KMS-11 (cell line): ENCODE results near the gene AP2B1.

Experiments used
- H2AFZ ChIP-seq: fragments of 200-600 bp; sonication (generic); 2 replicates; pipeline ENCODE4 v1.6.1; 2016; ENCODE audit warnings: antibody characterized with exemption, mixed run types, low read depth
- H3K27ac ChIP-seq: fragments of 200-600 bp; sonication (generic); 2 replicates; pipeline ENCODE4 v1.6.1; 2016; ENCODE audit warnings: mild to moderate bottlenecking, mixed run types
- H3K27me3 ChIP-seq: fragments of 200-600 bp; sonication (generic); 2 replicates; pipeline ENCODE4 v1.6.1; 2017; ENCODE audit warnings: mild to moderate bottlenecking, low read depth, mixed run types, moderate library complexity; ENCODE audit not compliant: insufficient read depth
- H3K36me3 ChIP-seq: fragments of 200-600 bp; sonication (generic); 2 replicates; pipeline ENCODE4 v1.6.1; 2017; ENCODE audit warnings: mild to moderate bottlenecking, mixed run types; ENCODE audit not compliant: insufficient read depth
- H3K4me1 ChIP-seq: fragments of 200-600 bp; sonication (generic); 2 replicates; pipeline ENCODE4 v1.6.1; 2016; ENCODE audit warnings: mild to moderate bottlenecking, low read depth, mixed run types; ENCODE audit not compliant: poor library complexity, severe bottlenecking
- H3K4me2 ChIP-seq: fragments of 200-600 bp; sonication (generic); 2 replicates; pipeline ENCODE4 v1.7.0; 2016; ENCODE audit warnings: mild to moderate bottlenecking, mixed run types
- H3K4me3 ChIP-seq: fragments of 200-600 bp; sonication (generic); IDR thresholded peaks from 2 replicates; pipeline ENCODE4 v1.6.1; 2017; ENCODE audit warnings: low read depth, low read length, mixed read lengths; ENCODE audit not compliant: insufficient read depth
- H3K79me2 ChIP-seq: fragments of 200-600 bp; sonication (generic); 2 replicates; pipeline ENCODE4 v1.6.1; 2016; ENCODE audit warnings: low read depth, mixed run types; ENCODE audit not compliant: insufficient read depth
- H3K9ac ChIP-seq: fragments of 200-600 bp; sonication (generic); 2 replicates; pipeline ENCODE4 v1.6.1; 2016; ENCODE audit warnings: mild to moderate bottlenecking, mixed run types
- H4K20me1 ChIP-seq: fragments of 200-600 bp; sonication (generic); 2 replicates; pipeline ENCODE4 v1.6.1; 2016; ENCODE audit warnings: mild to moderate bottlenecking, mixed run types; ENCODE audit not compliant: insufficient read depth
- TF ChIP-seq, protein P1 (sequence below): fragments of 200-600 bp; sonication (generic); conservative IDR thresholded peaks from 2 replicates; pipeline ENCODE4 v1.6.1; 2017; ENCODE audit warnings: low read depth, mild to moderate bottlenecking, antibody characterized with exemption, low read length, moderate library complexity, mixed read lengths

The AP2B1 gene

DNA sequence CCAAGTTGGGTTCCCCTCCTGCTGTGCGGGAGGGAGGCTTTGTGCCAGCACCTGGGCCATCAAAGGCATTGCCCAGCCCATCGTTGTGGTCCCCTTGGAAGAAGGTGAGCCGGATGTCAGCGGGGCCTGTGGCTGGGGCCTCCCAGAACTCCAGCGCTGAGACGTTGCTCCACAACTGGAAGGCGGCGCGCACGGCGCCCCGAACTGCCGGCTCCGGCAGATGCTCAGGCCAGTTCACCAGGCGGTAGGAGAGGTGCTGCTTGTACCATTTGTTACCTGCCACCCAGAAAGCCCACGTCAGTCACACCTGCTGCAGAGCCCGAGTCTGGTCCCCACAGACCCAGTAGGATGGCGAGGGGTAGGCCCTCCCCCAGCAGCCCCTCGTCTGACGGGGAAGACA is 186.0 kb downstream of the AP2B1 start:
- H4K20me1 ChIP-seq, result no peaks in the 10 kb centered on the region
- H3K4me3 ChIP-seq, result no peak overlapping the region
- H3K36me3 ChIP-seq, result no peaks in the 10 kb centered on the region
- H3K27me3 ChIP-seq, result no peaks in the 10 kb centered on the region
- TF ChIP-seq, protein P1, sequence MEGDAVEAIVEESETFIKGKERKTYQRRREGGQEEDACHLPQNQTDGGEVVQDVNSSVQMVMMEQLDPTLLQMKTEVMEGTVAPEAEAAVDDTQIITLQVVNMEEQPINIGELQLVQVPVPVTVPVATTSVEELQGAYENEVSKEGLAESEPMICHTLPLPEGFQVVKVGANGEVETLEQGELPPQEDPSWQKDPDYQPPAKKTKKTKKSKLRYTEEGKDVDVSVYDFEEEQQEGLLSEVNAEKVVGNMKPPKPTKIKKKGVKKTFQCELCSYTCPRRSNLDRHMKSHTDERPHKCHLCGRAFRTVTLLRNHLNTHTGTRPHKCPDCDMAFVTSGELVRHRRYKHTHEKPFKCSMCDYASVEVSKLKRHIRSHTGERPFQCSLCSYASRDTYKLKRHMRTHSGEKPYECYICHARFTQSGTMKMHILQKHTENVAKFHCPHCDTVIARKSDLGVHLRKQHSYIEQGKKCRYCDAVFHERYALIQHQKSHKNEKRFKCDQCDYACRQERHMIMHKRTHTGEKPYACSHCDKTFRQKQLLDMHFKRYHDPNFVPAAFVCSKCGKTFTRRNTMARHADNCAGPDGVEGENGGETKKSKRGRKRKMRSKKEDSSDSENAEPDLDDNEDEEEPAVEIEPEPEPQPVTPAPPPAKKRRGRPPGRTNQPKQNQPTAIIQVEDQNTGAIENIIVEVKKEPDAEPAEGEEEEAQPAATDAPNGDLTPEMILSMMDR, result no peak
- H3K79me2 ChIP-seq, result no peaks in the 10 kb centered on the region
- no peak overlapping the region for H2AFZ ChIP-seq
- H3K27ac ChIP-seq, result no peak overlapping the region
- no peak overlapping the region for H3K4me2 ChIP-seq
- H3K4me1 ChIP-seq, result no peaks in the 10 kb centered on the region
- H3K9ac ChIP-seq, result no peak overlapping the region

DNA sequence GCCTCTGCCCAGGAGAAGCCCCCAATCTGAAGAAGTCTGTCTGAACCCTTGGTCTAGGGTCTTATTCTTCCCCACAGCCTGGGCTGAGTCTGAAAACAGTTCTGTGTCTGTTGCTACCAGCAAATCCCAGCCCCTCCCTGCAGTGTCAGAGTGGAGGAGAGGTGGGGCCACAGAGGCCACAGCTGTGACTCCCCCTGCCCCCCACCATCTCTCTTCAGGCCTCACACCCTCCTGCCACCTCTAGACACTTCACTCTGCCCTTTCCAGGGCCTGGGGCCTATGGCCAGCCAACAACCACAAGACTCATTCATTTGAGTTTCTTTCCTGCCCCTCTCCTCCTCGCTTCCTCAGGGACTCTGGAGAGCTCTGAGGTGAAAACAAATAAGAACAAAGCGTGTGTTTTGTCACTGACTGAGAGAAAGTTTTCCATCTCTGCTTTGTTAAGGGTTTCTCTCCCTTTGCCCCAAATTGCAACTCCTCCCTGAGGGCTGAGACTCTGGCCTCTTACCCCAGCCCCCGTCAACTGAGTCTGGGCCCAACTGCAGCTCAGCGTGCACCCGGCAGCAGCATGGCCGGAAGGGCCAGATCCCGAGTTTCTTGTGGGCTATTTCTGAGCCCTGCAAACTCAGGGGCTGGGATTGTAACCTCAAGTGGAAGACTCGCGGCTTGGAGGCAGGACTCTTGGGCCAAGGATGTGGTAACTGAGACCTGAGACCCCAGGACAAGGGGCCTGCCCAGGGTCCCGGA is 186.7 kb downstream of the AP2B1 start:
- H3K27ac ChIP-seq, result no peak overlapping the region

GRCh38 chr17:35774499-35774898 is 187.4 kb downstream of the AP2B1 start:
- H3K4me1 ChIP-seq, result no peaks in the 10 kb centered on the region
- no peaks in the 10 kb centered on the region for H3K27me3 ChIP-seq
- no peak overlapping the region for H3K9ac ChIP-seq
- no peaks in the 10 kb centered on the region for H3K79me2 ChIP-seq
- no peaks in the 10 kb centered on the region for H4K20me1 ChIP-seq
- no peak overlapping the region for H3K27ac ChIP-seq
- H3K4me3 ChIP-seq, result no peak overlapping the region
- H2AFZ ChIP-seq, result no peak overlapping the region
- H3K36me3 ChIP-seq, result no peaks in the 10 kb centered on the region
- H3K4me2 ChIP-seq, result no peak overlapping the region
- TF ChIP-seq, protein P1, result no peak

More for the DNA sequence above, 186.7 kb downstream of the AP2B1 start:
- Histone ChIP-seq H2AFZ (no peak overlapping the region), H3K27me3 (no peaks in the 10 kb centered on the region), H3K36me3 (no peaks in the 10 kb centered on the region), H3K4me3 (no peak overlapping the region), H3K4me2 (no peak overlapping the region), H4K20me1 (no peaks in the 10 kb centered on the region), H3K9ac (no peak overlapping the region), H3K79me2 (no peaks in the 10 kb centered on the region), H3K4me1 (no peaks in the 10 kb centered on the region)
- TF ChIP-seq, protein P1, result no peak

DNA sequence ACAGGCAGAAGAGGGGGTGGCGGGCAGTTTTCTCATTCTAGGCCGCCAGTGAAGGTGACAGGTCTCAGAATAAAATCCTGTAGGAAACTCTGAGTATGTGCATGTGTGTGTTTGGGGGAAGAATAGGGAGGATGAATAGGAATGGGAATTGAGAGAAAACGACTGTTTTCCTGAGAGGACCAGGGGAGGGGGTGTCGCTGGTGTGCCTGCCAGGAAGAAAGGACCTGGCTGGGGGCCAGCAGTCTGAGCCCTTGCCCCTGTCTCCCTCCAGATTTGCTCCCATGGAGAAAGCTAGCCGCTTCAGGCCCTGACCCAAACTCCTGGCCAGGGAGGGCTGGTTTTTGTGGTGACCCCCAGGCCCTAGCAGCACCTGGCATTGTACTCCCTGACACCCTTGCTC is 187.9 kb downstream of the AP2B1 start:
- Histone ChIP-seq H3K4me1 (no peaks in the 10 kb centered on the region), H3K4me2 (no peak overlapping the region), H3K27me3 (no peaks in the 10 kb centered on the region), H3K79me2 (no peaks in the 10 kb centered on the region), H3K27ac (no peak overlapping the region), H3K36me3 (no peaks in the 10 kb centered on the region), H2AFZ (no peak overlapping the region), H4K20me1 (no peaks in the 10 kb centered on the region), H3K4me3 (no peak overlapping the region), H3K9ac (no peak overlapping the region)
- TF ChIP-seq, protein P1, result no peak
